ENCODE measurements around the gene UBL4A.
A peak's percentile ranks its signal among the peaks of the same experiment; 100 is the strongest.

The UBL4A gene

GRCh38 chrX:154437971-154438893 lies 48.2 kb downstream of the UBL4A start:
- DNase-seq (ENCODE audit: low spot score): no peak

DNA sequence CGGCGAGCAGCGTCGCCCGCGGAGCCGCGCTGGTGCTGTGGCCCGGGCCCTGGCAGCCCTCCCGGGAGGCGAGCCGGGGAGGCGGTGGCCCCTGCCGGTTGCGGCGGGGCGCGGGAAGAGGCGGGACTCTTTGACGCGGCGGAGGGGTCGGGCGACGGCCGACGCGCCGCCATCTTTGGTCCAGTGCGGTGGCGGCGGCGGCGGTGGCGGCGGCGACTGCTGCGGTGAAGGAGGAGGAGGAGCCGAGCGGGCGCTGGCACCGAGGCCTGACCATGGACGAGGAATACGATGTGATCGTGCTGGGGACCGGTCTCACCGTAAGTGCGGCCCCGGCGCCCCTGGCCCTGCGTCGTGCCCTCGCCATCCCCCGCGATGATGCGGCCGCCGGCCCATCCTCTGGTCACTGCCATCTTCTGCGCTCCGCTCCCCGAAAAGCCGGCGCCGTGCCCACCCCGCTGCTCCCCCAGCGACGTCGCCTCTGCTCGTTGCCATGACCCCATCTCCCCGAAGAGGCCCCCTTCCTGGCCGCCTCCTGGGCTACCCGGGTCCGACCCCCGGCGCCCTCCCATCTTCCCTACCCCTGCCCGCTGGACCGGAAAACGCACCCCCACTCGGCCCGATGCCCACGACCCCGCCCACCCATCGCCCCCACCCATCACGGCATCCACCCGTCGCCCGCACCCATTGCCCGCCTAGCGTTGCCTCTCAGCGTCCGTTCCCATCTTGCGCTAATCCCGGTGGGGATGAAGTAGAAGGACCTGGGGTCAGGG lies 49.2 kb downstream of the UBL4A start, which contains the start of gene GDI1:
Gene GDI1, plus strand, starts transcription at position 172 of the 770 bp plus-strand sequence. Its CDS starts 101 bp downstream, at position 273.
- DNase-seq (ENCODE audit: low spot score): peak; percentile 80

DNA sequence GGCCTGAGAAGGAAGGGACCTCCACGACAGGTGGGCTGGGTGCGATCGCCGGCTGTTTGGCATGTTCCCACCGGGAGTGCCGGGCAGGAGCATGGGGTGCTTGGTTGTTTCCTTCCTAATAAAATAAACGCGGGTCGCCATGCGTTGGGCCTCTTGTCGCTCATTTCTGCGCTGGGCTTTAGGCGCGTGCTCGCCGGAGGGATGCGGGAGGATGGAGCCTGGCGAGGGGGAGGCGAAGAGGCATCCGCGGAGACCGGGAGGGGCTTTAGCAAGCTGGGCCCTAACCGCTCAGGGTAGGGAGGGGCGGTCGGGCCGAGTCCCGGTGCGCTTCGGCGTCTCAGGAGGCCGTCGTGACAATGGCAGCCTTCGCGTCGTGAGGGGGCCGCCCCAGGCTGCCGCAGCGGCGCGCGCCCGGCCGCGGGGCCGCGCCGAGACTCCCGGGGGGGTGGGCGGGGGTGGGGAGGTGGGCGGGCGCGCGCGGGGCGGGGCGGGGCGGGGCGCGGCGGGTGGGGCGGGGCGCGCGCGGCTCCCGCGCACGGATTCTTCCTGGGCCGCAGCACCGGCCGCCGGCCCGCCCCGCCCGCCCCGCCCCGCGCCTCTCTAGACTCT lies 49.9 kb downstream of the UBL4A start:
- peak; percentile 83 for DNase-seq (ENCODE audit: low spot score)

DNA sequence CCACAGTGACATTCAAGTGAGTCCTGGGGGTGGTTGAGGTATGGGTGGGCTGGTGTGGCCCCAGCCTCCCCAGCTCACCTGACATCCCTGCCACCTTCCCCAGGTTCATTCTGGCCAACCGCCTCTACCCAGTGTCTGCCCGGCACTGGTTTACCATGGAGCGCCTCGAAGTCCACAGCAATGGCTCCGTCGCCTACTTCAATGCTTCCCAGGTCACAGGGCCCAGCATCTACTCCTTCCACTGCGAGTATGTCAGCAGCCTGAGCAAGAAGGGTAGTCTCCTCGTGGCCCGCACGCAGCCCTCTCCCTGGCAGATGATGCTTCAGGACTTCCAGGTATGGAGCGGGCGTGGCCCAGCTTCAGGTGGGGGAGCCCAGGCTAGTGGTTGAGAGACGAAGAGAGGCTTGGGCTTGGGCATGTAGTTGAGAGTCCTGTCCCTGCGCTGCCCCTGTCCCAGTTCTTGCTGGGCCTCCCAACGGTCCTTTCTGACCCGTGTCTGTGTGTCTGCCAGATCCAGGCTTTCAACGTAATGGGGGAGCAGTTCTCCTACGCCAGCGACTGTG lies 51.2 kb downstream of the UBL4A start:
- no peak for DNase-seq (ENCODE audit: low spot score)

- DNase-seq (ENCODE audit: low spot score): no peak
Measured at GRCh38 chrX:154434394-154435168, 51.8 kb downstream of the UBL4A start.

Measured in iPS-NIHi11 (cell line).